A673 (cell line): Measurements from ENCODE around the gene SEMA5A.

Experiments
- EZH2 ChIP-seq: fragments of 200-600 bp; sonication (generic); IDR thresholded peaks from 2 replicates; pipeline ENCODE4 v1.6.1; 2017; ENCODE audit warnings: borderline replicate concordance, low read depth, mild to moderate bottlenecking, mixed read lengths, antibody characterized with exemption, low read length; ENCODE audit not compliant: poor library complexity, severe bottlenecking
- TF ChIP-seq, protein P1 (sequence below): fragments of 300-800, 200-600 bp; sonication (generic); conservative IDR thresholded peaks from 2 replicates; pipeline ENCODE4 v1.5.1; 2017; ENCODE audit warnings: low read depth, mild to moderate bottlenecking, antibody characterized with exemption, low read length, moderate library complexity, mixed read lengths

DNA sequence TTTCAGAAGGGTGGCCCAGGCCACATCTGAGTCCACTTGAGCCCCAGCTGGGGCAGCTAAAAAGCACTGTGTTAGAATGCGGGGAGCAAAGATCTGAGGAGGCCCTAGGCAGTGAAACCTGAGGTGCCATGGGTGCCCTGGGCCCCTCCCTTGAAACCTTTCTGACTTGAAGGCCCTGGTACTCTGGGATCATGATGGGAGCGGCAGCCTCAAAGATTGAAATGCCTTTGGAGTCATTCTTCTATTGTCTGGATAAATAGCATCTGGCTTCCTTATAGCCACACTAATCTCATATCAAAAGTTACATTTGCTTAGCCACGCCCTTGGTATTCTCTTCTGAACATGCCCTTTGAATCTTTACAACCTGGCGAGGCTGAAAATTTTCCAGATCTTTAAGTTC is 7.7 kb upstream of the SEMA5A start:
- no peak for TF ChIP-seq EZH2
- TF ChIP-seq, protein P1, sequence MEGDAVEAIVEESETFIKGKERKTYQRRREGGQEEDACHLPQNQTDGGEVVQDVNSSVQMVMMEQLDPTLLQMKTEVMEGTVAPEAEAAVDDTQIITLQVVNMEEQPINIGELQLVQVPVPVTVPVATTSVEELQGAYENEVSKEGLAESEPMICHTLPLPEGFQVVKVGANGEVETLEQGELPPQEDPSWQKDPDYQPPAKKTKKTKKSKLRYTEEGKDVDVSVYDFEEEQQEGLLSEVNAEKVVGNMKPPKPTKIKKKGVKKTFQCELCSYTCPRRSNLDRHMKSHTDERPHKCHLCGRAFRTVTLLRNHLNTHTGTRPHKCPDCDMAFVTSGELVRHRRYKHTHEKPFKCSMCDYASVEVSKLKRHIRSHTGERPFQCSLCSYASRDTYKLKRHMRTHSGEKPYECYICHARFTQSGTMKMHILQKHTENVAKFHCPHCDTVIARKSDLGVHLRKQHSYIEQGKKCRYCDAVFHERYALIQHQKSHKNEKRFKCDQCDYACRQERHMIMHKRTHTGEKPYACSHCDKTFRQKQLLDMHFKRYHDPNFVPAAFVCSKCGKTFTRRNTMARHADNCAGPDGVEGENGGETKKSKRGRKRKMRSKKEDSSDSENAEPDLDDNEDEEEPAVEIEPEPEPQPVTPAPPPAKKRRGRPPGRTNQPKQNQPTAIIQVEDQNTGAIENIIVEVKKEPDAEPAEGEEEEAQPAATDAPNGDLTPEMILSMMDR, result no peak
